ENCODE data around the gene CHST11. TPM values are rescaled to one million over a fixed set of nuclear protein-coding genes. Genes with fewer than 3 reads are reported as not detected.

The CHST11 gene
- total and polyA plus RNA-seq, 4 donors = 0.57 to 11.1 (median 3.7) TPM

GRCh38 chr12:104761091-104761490, 304.3 kb downstream of the CHST11 start:
- WGBS = 69% methylated on average over 5 of the region's 5 CpGs
- Histone ChIP-seq H3K9me3 (ENCODE audit: control insufficient read depth in 4 of 4, low read length in 3 of 4) (no peaks in the 10 kb centered on the region), H3K36me3 (ENCODE audit: control insufficient read depth in 4 of 4, insufficient read depth in 3 of 4, low read depth in 1 of 4, low read length in 3 of 4) (no peaks in the 10 kb centered on the region), H3K27me3 (ENCODE audit: control insufficient read depth in 4 of 4, insufficient read depth in 4 of 4, low read length in 3 of 4) (no peaks in the 10 kb centered on the region), H3K4me1 (ENCODE audit: control insufficient read depth in 4 of 4, insufficient read depth in 4 of 4, low read length in 3 of 4) (no peaks in the 10 kb centered on the region), H3K27ac (ENCODE audit: low read depth in 1 of 2, low read length in 2 of 2) (no peak overlapping the region), H3K9ac (ENCODE audit: low read depth in 1 of 2, low read length in 2 of 2) (no peak overlapping the region), H3K4me3 (ENCODE audit: low read depth in 1 of 3, low read length in 3 of 3) (no peak overlapping the region)
- DNase-seq (ENCODE audit: low spot score) = no peak
- TF ChIP-seq TAF1 (conservative IDR thresholded peaks at IDR 0.05) (no peak), HNF4A (conservative IDR thresholded peaks at IDR 0.05) (no peak), EGR1 (IDR thresholded peaks at IDR 0.05; ENCODE audit: low read depth in 2 of 2) (no peak), MAX (IDR thresholded peaks at IDR 0.05) (no peak), SP1 (IDR thresholded peaks at IDR 0.05) (no peak)

GRCh38 chr12:104761611-104762010, 304.9 kb downstream of the CHST11 start:
- Histone ChIP-seq H3K36me3 (ENCODE audit: control insufficient read depth in 4 of 4, insufficient read depth in 3 of 4, low read depth in 1 of 4, low read length in 3 of 4) (no peaks in the 10 kb centered on the region), H3K9ac (ENCODE audit: low read depth in 1 of 2, low read length in 2 of 2) (no peak overlapping the region), H3K9me3 (ENCODE audit: control insufficient read depth in 4 of 4, low read length in 3 of 4) (no peaks in the 10 kb centered on the region), H3K27me3 (ENCODE audit: control insufficient read depth in 4 of 4, insufficient read depth in 4 of 4, low read length in 3 of 4) (no peaks in the 10 kb centered on the region), H3K4me3 (ENCODE audit: low read depth in 1 of 3, low read length in 3 of 3) (no peak overlapping the region), H3K27ac (ENCODE audit: low read depth in 1 of 2, low read length in 2 of 2) (no peak overlapping the region), H3K4me1 (ENCODE audit: control insufficient read depth in 4 of 4, insufficient read depth in 4 of 4, low read length in 3 of 4) (no peaks in the 10 kb centered on the region)
- 93% methylated on average over 3 of the region's 3 CpGs for WGBS
- no peak for DNase-seq (ENCODE audit: low spot score)
- TF ChIP-seq HNF4G (IDR thresholded peaks at IDR 0.05) (no peak), YY1 (IDR thresholded peaks at IDR 0.05) (no peak), TAF1 (conservative IDR thresholded peaks at IDR 0.05) (no peak)

- no peak for TF ChIP-seq SP1 (IDR thresholded peaks at IDR 0.05)
- TF ChIP-seq ATF3 (IDR thresholded peaks at IDR 0.05) = no peak
- no peak for TF ChIP-seq CTCF (IDR thresholded peaks at IDR 0.05; ENCODE audit: low read depth, low read length, missing input control)
- TF ChIP-seq EGR1 (IDR thresholded peaks at IDR 0.05; ENCODE audit: low read depth in 2 of 2) = no peak
- H3K27ac ChIP-seq (ENCODE audit: low read depth in 1 of 2, low read length in 2 of 2) = no peak overlapping the region
- no peaks in the 10 kb centered on the region for H3K36me3 ChIP-seq (ENCODE audit: control insufficient read depth in 4 of 4, insufficient read depth in 3 of 4, low read depth in 1 of 4, low read length in 3 of 4)
- no peaks in the 10 kb centered on the region for H3K9me3 ChIP-seq (ENCODE audit: control insufficient read depth in 4 of 4, low read length in 3 of 4)
- H3K4me3 ChIP-seq (ENCODE audit: low read depth in 1 of 3, low read length in 3 of 3) = no peak overlapping the region
- H3K4me1 ChIP-seq (ENCODE audit: control insufficient read depth in 4 of 4, insufficient read depth in 4 of 4, low read length in 3 of 4) = no peaks in the 10 kb centered on the region
- H3K9ac ChIP-seq (ENCODE audit: low read depth in 1 of 2, low read length in 2 of 2) = no peak overlapping the region
- DNase-seq (ENCODE audit: low spot score) = no peak
- WGBS = 84% methylated on average over 6 of the region's 6 CpGs
- H3K27me3 ChIP-seq (ENCODE audit: control insufficient read depth in 4 of 4, insufficient read depth in 4 of 4, low read length in 3 of 4) = no peaks in the 10 kb centered on the region
Measured at GRCh38 chr12:104763168-104763805, 306.5 kb downstream of the CHST11 start.

Data from liver (tissue), 9 donors.